GM06990 (cell line): ENCODE measurements around the gene SPON2.

ENCODE experiments used
- DNase-seq: peaks from one replicate; pipeline ENCODE4 v3.0.0-alpha.2; 2011; ENCODE audit not compliant: insufficient read length; ENCODE audit errors: extremely low read depth
- H3K27me3 ChIP-seq: replicated peaks from 2 replicates; pipeline ENCODE4 v1.6.0; 2011; ENCODE audit warnings: low read length; ENCODE audit not compliant: control insufficient read depth, insufficient read depth
- H3K36me3 ChIP-seq: 2 replicates; pipeline ENCODE4 v1.5.1; 2011; ENCODE audit warnings: low read length; ENCODE audit not compliant: control insufficient read depth, insufficient read depth
- H3K4me3 ChIP-seq: replicated peaks from 2 replicates; pipeline ENCODE4 v1.5.1; 2011; ENCODE audit warnings: low read depth, mild to moderate bottlenecking, control low read depth, low read length
- TF ChIP-seq, protein P1 (sequence below): IDR thresholded peaks from 2 replicates; pipeline ENCODE4 v1.5.1; 2011; ENCODE audit warnings: low read length, control low read depth, mild to moderate bottlenecking, inconsistent platforms; ENCODE audit not compliant: insufficient read depth, poor library complexity, severe bottlenecking

Gene SPON2

DNA sequence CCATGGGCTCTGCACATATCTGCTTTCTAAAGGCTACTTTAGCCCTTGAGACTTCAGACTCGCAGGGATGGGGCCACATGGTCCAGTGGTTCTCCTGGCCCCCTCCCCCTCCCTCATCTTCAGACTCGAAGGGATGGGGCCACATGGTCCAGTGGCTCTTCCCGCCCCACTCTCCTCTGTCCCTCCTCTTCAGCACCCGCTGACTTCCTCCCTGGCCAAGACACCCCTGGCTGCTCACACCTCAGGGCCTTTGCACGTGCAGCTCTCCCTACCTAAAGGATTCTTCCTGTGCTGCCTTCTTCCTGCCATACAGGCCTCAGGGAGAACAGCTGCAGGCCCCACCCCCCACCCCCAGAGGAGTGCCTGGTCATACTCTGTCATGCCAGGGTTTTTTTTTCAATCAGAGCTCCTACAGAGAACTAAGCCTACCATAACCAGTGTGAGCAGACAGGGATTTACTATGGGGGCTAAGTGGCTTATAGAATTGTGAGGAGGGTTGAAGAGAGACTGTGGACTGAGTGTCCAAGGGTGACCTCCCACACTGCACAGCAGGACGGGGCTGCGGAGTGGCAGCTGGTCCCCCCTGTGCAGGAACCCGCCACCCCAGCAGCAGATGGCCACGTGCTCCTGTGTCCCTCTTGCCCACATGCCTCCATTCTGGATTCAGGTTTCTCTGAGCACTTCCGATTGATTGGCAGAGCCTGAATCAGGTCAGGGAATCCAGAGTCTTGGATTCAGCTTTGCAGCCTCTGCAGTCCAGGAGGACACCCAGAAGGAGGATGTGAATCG, 6.1 kb upstream of the SPON2 start:
- H3K27me3 ChIP-seq, result no peaks in the 10 kb centered on the region; the same call in 1 of the 2 replicates
- H3K4me3 ChIP-seq, result no peak overlapping the region
- no peak for DNase-seq
- H3K36me3 ChIP-seq, result no peaks in the 10 kb centered on the region; the same call in 1 of the 2 replicates
- TF ChIP-seq, protein P1, sequence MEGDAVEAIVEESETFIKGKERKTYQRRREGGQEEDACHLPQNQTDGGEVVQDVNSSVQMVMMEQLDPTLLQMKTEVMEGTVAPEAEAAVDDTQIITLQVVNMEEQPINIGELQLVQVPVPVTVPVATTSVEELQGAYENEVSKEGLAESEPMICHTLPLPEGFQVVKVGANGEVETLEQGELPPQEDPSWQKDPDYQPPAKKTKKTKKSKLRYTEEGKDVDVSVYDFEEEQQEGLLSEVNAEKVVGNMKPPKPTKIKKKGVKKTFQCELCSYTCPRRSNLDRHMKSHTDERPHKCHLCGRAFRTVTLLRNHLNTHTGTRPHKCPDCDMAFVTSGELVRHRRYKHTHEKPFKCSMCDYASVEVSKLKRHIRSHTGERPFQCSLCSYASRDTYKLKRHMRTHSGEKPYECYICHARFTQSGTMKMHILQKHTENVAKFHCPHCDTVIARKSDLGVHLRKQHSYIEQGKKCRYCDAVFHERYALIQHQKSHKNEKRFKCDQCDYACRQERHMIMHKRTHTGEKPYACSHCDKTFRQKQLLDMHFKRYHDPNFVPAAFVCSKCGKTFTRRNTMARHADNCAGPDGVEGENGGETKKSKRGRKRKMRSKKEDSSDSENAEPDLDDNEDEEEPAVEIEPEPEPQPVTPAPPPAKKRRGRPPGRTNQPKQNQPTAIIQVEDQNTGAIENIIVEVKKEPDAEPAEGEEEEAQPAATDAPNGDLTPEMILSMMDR, result no peak

DNA sequence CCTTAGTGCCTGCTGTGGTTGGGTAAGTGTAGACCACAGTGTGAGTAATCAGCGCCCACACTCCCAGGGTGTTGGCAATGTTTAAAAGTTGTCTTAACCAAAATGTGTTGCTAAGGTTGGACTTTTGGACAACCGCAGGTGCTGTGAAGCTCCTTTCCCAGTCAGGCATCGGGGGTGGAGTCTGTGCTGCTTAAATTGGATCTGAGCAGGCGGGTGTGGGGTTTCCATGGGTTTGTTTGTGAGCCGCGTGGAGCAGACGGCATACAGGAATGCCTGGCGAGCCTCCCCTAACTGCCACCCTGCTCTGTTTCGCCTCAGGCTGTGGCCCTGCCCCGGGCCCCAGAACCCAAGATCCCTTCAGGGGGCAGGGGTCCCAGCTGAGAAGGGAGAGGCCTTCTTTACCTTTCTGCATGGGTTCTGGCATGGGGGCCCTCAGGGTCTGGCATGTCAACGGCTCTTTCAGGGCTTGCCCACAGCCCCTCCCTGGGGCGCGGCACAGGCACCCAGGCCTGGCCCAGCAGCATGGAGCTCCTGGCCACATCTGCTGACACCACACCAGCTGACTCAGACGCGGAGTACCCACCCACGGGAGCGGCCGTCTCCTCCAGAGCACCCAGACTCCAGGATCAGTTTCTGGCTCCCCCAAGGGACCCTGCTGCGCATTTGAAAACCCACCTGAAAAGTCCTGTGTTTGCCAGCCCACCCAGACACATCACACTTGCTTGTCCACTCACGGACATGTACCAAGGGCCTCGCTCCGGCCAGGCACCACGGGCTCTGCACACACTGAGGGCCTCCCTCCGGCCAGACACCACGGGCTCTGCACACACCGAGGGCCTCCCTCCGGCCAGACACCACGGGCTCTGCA, 5.1 kb upstream of the SPON2 start:
- DNase-seq, result no peak
- TF ChIP-seq, protein P1, result no peak
- Histone ChIP-seq H3K4me3 (no peak overlapping the region), H3K36me3 (no peaks in the 10 kb centered on the region; the same call in 1 of the 2 replicates), H3K27me3 (no peaks in the 10 kb centered on the region; the same call in 1 of the 2 replicates)

DNA sequence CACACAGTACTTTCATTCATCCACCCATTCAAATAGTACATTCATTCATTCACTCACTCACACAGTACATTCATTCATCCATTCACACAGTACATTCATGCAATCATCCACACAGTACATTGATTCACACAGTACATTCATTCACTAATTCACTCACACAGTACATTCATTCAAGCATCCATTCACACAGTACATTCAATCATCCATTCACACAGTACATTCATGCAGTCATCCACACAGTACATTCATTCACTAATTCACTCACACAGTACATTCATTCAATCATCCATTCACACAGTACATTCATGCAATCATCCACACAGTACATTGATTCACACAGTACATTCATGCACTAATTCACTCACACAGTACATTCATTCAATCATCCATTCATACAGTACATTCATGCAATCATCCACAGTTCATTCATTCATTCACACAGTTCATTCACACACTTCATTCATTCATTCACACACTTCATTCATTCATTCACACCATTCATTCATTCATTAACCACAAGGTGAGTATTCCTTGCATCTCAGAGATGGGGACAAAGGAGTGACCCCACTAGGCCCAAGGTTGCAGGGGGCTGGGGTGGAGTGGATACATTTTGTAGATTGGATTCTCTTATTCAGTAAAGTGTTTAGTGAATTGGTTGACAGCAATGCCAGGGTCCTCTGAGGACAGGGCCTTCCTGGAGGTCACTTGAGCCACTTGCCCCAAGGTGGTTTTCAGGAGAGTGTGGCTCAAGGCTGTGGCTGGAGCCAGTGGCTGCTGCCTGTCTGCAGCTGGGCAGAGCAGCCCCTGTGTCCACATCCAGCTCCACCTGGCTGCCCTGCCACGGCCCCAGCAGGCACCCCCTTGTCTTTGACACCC, 4.3 kb upstream of the SPON2 start:
- no peak overlapping the region for H3K4me3 ChIP-seq
- H3K36me3 ChIP-seq, result no peaks in the 10 kb centered on the region; the same call in 1 of the 2 replicates
- no peaks in the 10 kb centered on the region; the same call in 1 of the 2 replicates for H3K27me3 ChIP-seq
- DNase-seq, result no peak
- TF ChIP-seq, protein P1, result no peak

DNA sequence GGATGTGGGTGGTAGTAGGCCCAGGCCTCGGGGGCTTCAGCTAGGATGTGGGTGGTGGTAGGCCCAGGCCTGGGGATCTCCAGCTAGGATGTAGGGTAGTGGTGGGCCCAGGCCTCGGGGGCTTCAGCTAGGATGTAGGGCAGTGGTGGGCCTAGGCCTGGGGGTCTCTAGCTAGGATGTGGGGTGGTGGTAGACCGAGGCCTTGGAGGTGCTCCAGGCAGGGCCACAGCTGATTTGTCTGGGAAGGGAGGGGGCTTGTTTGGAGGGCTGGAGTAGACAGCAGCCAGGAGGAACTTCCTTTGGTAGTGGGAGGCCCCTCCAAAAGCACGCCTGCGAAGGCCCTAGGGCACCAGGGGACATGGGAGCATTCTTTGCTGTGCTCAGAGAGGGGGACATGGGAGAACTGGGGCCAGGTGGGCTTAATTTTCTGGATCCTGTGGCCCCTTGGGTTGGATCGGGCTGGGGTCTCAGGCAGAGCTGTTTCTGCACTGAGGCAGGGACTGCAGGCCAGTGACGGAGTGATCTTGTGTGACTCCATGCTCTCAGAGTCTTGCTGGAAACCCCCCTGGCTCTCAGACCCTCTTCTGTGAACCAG, 3.3 kb upstream of the SPON2 start:
- H3K27me3 ChIP-seq, result no peaks in the 10 kb centered on the region; the same call in 1 of the 2 replicates

More for the DNA sequence above, 3.3 kb upstream of the SPON2 start:
- no peak for DNase-seq
- H3K36me3 ChIP-seq, result no peaks in the 10 kb centered on the region; the same call in 1 of the 2 replicates
- no peak overlapping the region for H3K4me3 ChIP-seq
- TF ChIP-seq, protein P1, result no peak
